Heart left ventricle (tissue), 13 donors: ENCODE results near the gene HMG20B.

ENCODE experiments used
- CTCF ChIP-seq, 12 donors: fragments of 200-600 bp; sonication (generic) in 4 of 12; IDR thresholded peaks; one replicate each; pipeline versions ENCODE4 v1.5.0 to v1.8.0; 2018 to 2022; ENCODE audit warnings: antibody characterized with exemption in 12 of 12, mild to moderate bottlenecking in 5 of 12
- POLR2A ChIP-seq, 2 donors: fragments of 450-650 bp; IDR thresholded peaks; one replicate each; pipeline ENCODE4 v1.6.1; 2017; ENCODE audit warnings: antibody characterized with exemption in 2 of 2, mild to moderate bottlenecking in 2 of 2, moderate library complexity in 2 of 2
- donor health status: ischemic (EF 13 %, LVEDD 7.1; RV severe dilation, severe dysfunction).
- donor health status: DM: no; HTN: yes; CAD: no.
- donor health status: DM: no; HTN: no; CAD: no.
- donor health status: ischemic (EF 25% LVEDD 6.9; RV normal size, moderate dysfunction).
- donor health status: ischemic (EF 25% LVEDD 5.7; RV mildly dilated, moderate dysfunction).
- donor health status: ischemic (EF 35%, LVEDD 5.7; RV mildly dilated, moderate dysfunction).
- donor health status: nonischemic (EF 11% LVEDD 7.7; RV severe dilation, severe dysfunction).
- donor health status: DM: yes; HTN: yes; CAD: no.
- donor health status: PGD.
- donor health status: ischemic (EF 29% LVEDD 5.4; RV normal size, mild dysfunction).
- donor health status: nonischemic (EF 23%, LVEDD 6.1; RV moderate dilation, normal function).

GRCh38 chr19:3595521-3596061, 22.8 kb downstream of the HMG20B start:
- no peak for TF ChIP-seq CTCF (IDR thresholded peaks at IDR 0.05)
- TF ChIP-seq POLR2A (IDR thresholded peaks at IDR 0.05) = no peak
